Activated CD4-positive, alpha-beta T cell treated with anti-CD3 and anti-CD28 coated beads for 48 hours (primary cell): ENCODE results near the gene RGS6.

Experiments
- DNase-seq: peaks from one replicate; pipeline ENCODE4 v3.0.0-alpha.2; 2020

Gene RGS6

DNA sequence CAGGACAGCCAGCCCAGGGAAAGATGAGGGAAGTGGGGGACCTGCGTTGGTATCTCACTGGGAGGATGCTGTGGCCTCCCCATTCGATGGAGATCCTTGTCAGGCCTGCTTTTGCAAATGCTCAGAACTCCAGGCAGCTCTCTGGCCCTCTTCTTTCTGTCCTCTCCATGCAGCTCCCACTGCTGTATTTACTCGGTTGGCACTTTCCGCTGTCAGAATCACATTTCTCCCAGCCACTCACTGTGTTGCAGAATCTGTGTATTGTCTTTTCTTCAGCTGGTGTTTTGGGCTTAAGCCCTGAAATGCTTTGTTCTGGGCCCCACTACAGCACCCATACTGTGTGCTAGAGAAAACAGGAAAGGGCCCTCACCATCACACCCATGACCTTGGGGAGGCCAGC, 401.1 kb downstream of the RGS6 start:
- DNase-seq, result no peak

GRCh38 chr14:72336311-72336980, 404.2 kb downstream of the RGS6 start:
- DNase-seq, result no peak

GRCh38 chr14:72341237-72341636, 409.0 kb downstream of the RGS6 start:
- DNase-seq, result no peak

DNA sequence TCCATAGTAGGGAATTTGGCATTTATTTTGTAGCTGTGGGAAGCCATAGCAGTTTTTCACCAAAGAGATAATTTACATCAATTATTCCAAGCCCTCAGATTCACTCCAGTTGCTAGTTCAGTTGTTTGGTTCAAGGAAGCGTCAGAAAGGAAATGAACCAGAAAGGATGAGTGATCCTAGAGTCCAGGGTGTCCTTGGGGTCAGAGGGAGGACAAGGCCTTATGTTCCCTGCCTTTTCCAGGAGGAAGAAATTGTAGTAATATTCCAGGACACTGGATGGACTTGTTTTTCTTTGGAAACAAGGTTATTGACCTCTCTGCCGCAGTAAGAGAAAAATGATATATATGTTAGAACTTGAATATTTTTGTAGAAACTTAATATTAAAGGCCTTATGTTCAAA, 409.5 kb downstream of the RGS6 start:
- no peak for DNase-seq

GRCh38 chr14:72347118-72347517, 414.9 kb downstream of the RGS6 start:
- DNase-seq, result no peak

DNA sequence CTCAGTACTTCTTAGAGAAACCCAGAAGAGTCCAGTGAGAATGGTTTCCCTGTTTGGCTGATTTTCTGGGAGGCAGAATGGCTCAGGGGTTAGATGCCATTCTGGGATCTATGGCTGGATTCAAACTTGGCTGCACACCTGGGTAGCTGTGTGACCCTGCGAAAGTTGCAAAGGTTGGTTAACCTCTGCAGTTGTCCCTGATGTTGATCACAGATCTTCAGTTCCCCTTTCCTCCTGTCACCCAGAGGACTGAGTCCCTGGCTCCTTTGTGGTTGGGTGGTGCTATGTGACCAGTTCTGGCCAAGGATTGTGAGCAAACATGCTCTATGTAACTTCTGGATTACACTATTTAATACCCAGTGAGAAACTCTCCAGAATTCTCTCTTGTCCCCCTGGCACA, 418.0 kb downstream of the RGS6 start:
- no peak for DNase-seq

- no peak for DNase-seq
Measured at GRCh38 chr14:72352012-72352411, 419.8 kb downstream of the RGS6 start.

GRCh38 chr14:72366619-72367018, 434.4 kb downstream of the RGS6 start:
- no peak for DNase-seq

GRCh38 chr14:72369106-72369505, 436.9 kb downstream of the RGS6 start:
- DNase-seq, result no peak

- DNase-seq, result no peak
Measured at GRCh38 chr14:72377016-72377415, 444.8 kb downstream of the RGS6 start.

DNA sequence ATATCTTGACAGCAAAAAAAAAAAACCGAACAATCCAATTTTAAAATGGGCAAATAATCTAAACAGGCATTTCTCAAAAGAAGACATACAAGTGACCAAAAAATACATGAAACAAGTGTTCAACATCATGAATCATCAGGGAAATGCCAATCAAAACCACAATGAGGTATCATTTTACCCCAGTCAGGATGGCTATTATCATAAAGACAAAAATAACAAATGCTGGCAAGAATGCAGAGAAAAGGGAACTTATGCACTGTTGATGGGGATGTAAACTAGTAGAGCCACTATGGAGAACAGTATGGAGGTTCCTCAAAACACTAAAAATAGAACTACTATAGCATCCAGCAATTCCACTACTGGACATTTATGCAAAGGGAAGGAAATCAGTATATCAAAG, 448.2 kb downstream of the RGS6 start:
- no peak for DNase-seq

- DNase-seq, result no peak
Measured at GRCh38 chr14:72383865-72384264, 451.6 kb downstream of the RGS6 start.

DNA sequence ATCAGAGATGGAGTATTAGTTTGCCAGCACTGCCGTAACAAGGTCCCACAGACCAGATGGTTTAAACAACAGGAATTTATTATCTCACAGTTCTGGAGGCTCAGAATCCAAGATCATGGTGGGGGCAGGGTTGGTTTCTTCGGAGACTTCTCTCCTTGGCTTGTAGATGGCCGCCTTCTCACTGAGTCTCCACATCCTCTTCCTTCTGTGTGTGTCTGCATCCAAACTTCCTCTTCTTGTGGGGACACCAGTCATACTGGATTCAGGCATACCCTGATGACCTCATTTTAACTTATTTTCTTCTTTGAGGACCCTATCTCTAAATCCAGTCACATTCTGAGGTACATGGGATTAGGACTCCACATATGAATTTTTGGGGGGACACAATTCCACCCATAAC, 455.5 kb downstream of the RGS6 start:
- DNase-seq, result no peak

DNA sequence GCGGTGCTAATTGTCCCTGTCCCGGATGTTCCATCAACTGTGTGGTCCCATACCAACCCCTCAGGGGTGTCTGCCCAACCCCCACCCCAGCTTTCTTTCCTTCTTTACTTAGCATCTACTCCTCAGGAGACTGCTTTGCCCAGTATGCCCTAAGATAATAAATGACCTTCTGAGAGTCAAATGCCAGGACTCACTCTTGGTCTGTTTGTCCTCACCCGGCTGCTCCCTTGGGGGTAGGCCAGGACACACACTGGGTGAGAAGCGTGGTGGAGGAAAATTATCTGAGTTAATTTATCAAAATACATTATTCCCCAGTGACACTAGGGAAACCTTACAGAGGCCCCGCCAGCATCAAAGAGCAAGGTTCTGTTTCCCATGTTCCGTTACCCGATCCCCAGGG, 457.0 kb downstream of the RGS6 start:
- DNase-seq, result no peak

GRCh38 chr14:72401101-72401625, 468.9 kb downstream of the RGS6 start:
- no peak for DNase-seq

DNA sequence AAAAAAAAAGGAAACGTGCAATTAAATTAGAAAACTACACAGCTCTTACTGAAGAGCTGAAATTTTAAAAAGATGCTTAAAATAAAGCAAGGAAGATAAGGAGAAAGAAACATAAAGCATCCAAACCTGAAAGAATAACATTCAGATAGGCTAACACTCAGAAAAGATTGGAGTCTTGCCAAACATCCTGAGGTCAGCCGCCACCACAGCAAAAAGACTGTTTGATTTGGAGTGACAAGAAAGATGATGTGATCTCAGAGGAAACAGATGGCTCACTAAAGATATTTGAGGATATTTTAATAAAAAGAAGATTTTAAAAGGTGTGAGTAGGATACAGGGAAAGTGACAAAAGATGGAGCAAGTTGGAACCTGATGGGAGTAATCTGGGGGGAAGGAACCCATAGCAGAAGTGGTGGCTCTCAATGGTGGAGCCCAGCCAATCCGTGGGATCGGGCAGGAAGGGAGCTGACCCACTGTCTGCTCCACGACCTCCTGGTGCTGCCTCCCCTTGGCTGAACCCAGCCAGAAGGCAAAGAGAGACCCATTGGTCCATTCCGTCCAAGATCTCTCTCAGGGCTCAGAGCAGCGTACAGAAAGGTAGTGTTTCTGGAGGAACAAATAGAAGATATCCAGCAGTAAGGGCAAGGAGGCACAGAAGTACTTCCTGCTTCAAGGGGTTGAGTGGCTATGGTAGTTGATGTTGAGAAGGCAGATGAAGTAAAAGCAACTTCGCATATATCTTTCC, 469.6 kb downstream of the RGS6 start:
- peak; percentile 15 for DNase-seq

DNA sequence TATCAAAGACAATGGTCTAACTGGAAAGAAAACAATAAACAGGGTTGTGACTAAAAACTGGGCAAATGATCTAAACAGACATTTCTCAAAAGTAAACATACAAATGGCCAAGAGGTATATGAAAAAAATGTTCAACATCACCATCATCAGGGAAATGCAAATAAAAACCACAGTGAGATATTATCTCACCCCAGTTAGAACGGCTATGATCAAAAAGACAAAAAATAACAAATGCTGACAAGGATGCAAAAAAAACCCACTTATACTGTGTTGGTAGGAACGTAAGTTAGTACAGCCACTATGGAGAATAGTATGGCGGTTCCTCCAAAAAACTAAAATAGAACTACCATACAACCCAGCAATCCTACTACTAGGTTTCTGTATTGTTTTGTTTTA, 470.1 kb downstream of the RGS6 start:
- no peak for DNase-seq

DNA sequence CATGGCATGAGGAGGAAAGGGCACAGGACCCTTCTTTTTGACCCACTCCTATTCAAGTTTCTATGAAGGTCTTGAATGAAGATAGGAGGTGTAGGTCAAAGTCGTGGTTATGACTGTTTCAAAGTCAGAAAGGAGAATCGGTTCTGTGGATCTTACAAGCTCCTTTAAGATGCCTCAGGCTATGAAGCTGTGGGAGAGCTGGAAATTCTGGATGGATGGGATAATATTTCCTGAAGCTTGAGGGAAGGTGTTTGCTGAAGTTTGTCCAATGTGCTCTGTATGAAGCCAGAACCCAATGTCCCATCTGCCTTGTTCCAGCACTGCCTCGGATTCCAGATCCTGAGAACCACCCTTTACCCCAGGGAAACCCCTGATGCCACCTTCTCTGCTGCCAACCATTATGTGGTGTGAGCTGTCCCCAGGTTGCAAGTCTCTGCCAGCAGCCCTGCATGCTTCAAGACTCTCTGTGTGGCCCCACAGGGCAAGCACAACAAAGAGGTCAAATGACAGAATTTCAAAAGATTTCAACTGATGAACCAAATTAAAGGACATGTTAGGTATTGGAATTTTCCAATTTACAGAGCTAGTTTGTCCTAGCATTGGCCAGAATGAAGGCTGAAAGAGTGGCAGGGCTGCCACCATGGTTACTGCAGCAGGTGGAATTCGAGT, 472.0 kb downstream of the RGS6 start:
- DNase-seq, result no peak

DNA sequence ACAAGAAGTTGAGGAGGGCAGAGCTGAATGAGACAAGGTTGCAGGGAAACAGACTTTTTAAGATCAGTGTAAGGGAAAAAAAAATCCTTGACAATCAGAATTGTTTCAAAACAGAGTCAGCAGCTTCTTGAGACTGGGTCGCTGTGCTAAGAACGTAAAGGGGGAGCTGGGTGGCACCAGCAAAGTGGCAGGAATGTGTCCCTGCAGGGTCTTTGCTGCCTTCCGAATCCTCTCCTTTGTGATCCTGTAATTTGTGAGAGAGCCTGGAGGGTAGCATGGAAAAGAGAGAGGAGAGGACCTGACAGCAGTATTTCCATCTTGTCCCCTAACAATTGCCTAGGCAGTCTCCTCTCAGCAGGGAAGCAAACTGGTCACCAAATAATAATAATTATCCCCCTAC, 472.8 kb downstream of the RGS6 start:
- DNase-seq, result no peak

DNA sequence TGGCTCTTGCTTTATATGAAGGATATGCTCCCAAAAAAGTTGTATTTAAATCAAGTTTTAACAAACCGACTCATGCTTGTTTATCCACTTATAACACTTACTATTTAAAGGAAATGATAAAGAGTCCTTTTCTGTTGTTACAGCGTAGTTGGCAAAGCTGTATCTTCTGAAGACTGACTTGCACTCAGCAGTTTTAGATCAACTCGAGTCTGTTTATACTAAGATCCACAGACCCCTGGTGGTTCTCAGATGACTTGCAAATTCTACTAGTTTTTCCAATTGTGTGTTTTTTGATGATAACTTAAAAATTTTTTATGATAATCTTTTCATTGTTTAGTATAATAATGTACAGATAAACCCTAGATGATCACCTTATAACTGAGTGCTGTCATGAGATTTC, 475.8 kb downstream of the RGS6 start:
- no peak for DNase-seq

DNA sequence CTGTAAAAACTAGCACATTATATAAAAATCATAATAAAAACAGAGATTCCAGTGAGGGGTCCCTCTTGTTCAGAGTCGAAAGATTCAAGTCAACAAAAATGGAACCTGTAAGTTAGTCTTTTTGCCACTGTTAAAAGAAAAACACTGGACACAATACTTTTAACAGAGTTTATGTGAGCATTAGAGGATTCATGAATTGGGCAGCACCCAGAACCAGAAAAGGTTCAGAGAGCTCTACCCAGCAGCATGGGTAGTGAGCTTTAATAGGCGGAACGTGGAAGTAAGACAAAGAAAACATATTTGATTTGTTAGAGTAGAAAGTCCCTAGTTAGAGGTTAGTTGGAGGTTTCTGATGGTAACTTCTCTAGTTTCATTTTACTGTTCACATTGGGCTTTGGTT, 476.8 kb downstream of the RGS6 start:
- no peak for DNase-seq

- DNase-seq, result no peak
Measured at GRCh38 chr14:72416081-72416849, 484.0 kb downstream of the RGS6 start.

DNA sequence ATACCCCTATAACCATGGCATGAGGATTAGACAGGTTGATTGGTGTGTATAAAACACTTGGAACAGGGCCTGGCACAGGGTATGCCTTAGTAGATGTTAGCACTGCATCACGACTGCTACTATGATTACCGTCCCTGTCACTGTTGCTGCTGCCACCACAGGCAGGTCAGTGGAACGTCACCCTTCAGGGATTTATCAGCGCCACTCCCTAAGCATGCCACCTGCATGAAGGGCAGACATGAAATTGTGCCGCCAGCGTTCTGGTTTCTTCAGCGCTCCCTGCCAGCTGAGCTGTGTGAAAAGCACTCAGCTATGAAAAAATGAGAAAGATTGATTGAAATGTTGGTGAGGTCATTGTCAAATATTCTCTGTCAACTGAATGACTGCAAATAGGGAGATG, 484.7 kb downstream of the RGS6 start:
- no peak for DNase-seq
